Hematopoietic multipotent progenitor cell treated with erythropoietin and hydrocortisone succinate and interleukin-3 and kit ligand, for 8 days (in vitro differentiated cells): ENCODE measurements around the gene NHSL2.
"Not testable (repeated sequence)": the region's sequence is repeated elsewhere in the genome, so short reads cannot be mapped to it uniquely, and the experiment has no call there.

Experiments
- DNase-seq: peaks from one replicate; pipeline ENCODE4 v3.0.0-alpha.2; 2015

The NHSL2 gene

DNA sequence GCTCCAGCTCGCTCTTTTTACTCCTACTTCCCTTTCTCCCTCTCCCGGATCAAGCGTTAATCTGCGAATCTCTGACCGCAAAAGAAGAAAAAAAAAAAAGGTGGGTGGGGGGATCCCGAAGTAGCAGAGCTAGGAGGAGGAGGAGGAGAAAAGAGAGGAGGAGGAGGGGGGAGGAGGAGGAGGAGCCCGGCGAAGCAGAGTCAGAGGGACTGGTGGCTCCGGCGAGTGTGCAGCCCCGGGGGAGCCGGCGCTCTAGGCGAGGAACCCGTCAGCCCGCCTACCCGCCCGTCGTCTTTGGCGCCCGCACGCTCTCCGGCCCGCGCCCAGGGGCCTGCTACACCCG lies at the start of gene NHSL2:
Gene NHSL2, plus strand, starts transcription at position 203 of the 343 bp plus-strand sequence.
- no peak for DNase-seq

DNA sequence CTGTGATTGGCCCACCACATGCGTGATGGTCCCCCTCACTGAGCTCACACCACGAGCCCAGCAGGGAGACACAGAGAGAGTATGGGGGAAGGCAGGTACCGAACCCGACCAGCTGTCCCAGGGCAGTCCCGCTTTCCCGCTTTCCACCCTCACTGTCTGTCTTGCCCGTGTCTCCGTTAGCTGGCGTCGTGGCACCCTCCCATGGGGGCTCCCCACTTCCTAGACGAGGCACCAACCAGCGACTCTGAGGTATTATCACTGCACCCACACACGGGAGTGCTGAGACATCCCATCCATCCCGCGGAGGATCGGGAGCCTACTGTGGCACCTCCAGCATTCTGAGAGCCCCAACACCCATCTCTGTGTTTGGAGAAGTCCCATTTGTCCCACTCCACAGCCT lies 43.0 kb upstream of the NHSL2 start:
- no peak for DNase-seq

- DNase-seq = not testable (repeated sequence)
Measured at GRCh38 chrX:71869566-71869965, 41.1 kb upstream of the NHSL2 start.

DNA sequence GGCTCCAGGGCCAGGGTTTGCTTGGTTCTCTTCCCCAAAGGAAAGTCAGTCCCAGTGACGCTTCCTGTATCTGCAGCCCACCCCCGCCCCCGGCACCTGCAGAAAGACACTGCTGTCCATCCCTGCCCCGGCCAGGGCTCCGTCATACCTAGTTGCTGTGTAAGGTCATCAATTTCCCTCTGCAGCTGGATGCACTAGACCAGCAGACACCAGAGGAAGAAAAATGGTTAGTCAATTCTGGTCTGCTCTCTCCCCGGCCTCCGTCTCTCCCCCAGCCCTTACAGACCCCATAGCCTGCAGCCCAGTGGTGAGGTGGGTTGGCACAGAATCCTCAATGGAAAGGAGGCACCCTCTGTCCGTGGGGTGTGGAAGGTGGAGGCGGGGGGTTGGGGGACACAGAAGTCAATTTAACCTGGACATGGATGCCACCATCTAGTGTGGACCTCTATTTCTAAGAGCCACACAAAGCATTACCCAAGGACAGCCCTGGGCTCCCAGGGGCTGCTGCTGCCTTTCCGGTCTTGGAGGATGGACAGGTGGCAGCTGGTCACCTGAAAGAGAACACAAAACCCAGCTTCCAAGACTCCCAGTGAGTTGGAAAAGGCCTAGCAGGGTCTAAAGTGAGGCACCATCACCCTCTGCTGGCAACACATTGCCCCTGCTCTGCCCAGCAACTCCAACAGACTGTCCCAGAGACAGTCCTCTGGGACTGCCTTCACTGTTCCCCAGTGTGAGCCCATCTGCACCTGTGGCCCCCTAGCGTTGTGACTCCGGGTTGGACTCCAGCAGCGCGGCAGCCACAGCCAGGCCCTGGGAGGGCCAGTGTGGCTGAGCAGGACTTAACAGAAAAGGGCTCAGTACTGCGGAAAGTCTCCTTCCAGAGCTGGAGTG lies 40.2 kb upstream of the NHSL2 start:
- DNase-seq = peak; percentile 50

DNA sequence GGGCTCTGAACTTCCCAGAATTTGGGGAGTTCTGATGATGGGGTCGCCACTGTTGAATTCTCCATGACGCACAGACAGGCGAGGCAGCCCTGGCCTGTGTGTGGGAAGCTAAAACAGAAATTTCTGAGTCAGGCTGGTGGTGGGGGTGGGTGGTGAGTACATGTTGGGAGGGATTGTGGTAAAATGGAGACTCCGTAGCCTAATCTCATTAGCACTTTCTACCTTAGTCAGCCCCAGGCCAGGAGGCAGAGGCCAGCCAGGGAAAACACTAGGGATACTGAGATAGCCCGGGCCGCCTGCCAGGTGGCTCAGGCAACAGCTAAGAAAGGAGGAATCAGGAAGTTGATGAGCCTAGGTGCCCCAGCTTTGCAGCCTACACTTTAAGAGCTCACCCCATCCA lies 39.3 kb upstream of the NHSL2 start:
- no peak for DNase-seq

- DNase-seq = no peak
Measured at GRCh38 chrX:71872542-71873458, 37.8 kb upstream of the NHSL2 start.

DNA sequence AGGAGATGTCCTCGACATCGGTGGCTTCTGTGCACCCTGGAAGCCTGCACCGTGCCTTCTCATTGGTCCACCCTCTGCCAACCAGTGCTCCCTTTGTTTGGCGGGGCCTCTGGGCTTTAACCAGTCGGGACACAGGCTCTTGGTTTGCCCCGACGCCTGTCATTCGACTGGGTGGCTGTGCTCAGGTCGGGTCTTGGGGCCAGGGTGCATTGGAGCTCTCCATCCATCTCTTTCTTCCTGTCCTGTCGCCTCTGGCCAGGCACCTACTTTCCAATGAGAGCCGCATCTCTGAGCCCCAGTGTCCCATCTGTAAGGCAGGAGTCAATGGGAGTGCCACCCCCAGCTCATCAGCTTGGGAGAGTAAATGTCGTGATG lies 37.2 kb upstream of the NHSL2 start:
- DNase-seq = no peak

- DNase-seq = not testable (repeated sequence)
Measured at GRCh38 chrX:71876841-71877240, 33.8 kb upstream of the NHSL2 start.

DNA sequence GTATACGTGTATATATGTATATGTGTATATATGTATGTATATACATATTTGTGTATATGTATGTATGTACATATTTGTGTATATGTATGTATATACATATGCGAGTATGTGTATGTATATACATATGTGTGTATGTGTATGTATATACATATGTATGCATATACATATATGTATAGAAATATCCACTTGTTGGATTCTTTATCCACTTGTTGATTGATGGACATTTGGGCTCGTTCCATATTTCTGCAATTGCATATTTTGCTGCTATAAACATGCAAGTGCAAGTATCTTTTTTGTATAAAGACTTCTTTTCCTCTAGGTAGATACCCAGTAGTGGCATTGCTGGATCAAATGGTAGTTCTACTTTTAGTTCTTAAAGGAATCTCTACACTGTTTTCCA lies 25.5 kb upstream of the NHSL2 start:
- DNase-seq = no peak

GRCh38 chrX:71895607-71896006 lies 15.0 kb upstream of the NHSL2 start:
- no peak for DNase-seq

DNA sequence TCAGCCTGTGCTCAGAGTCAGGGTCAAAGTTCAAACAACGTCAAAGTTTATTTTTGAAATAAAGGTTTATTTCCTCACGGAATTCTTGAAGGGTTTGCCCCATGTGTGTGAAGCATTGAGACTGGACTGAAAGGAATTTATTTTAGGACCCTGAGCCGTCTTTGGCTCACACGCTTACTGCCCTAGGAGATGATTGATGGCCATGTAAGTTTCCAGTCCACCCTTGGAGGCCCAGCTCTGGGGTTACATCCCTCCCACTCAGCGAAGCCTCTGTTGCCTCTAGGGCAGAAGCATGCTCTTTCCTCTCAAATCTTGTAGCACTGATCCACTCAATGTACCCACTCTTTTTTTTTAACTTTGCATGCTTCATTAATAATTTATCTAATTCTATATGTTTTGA lies 4.5 kb upstream of the NHSL2 start:
- DNase-seq = no peak

DNA sequence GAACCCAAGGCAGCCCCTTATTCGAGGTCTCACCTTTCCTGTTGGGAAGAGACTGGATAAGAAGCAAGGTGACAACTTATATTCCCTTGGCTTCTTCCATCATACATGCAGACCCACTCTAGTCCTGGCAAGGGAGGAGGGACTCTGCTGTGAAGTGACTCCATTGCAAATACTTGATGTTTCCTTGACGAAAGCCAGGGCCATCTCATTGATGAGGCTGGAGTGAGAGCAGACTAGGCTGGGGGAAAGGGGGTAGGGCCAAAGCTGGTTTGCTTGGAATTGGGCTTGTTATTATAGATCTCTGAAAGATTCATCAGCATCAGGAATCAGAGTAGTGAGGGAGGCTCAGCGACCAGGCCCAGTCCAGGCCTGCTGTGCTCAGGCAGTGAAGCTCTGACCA lies 2.3 kb upstream of the NHSL2 start:
- DNase-seq = no peak

- DNase-seq = no peak
Measured at GRCh38 chrX:71909956-71910355, 689 bp upstream of the NHSL2 start.

DNA sequence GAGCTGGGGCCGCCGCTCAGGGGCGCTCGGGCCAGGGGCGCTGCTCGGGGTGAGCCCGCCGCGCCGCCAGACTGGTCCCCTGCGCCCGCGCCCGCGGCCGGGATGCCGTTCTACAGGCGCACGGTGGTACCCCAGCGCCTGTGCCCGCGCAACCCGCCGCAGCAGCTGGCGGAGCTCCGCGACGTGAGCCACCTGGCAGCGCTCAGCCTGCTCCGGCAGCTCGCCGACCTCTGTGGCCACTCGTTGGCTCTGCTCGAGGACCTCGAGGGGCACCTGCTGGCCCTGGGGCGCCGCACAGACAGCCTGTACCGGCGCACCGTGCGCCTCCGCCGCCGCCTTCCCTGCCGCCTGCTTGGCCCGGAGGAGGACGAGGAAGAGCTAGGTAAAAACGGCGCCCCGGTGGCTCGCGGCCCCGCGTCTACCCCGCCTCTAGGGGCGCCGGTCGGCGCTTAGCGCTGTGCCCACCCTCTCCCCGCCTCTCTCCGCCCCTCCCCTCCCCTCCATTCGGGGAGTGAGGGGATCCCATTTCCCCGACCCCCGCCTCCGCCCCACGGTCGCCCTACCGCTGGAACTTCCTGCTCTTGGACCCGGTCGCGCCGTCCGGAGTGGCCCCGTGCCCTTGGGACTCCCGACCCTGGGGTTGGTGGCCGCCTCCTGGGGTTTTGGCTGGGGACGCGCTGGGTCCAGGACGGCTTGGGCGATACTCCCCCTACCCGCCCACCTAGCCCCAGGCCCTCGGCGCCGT lies 513 bp downstream of the NHSL2 start:
- no peak for DNase-seq

GRCh38 chrX:71911731-71912050 lies 1.0 kb downstream of the NHSL2 start:
- DNase-seq = no peak

GRCh38 chrX:71912156-71912555 lies 1.5 kb downstream of the NHSL2 start:
- no peak for DNase-seq

- no peak for DNase-seq
Measured at GRCh38 chrX:71913156-71913950, 2.7 kb downstream of the NHSL2 start.

DNA sequence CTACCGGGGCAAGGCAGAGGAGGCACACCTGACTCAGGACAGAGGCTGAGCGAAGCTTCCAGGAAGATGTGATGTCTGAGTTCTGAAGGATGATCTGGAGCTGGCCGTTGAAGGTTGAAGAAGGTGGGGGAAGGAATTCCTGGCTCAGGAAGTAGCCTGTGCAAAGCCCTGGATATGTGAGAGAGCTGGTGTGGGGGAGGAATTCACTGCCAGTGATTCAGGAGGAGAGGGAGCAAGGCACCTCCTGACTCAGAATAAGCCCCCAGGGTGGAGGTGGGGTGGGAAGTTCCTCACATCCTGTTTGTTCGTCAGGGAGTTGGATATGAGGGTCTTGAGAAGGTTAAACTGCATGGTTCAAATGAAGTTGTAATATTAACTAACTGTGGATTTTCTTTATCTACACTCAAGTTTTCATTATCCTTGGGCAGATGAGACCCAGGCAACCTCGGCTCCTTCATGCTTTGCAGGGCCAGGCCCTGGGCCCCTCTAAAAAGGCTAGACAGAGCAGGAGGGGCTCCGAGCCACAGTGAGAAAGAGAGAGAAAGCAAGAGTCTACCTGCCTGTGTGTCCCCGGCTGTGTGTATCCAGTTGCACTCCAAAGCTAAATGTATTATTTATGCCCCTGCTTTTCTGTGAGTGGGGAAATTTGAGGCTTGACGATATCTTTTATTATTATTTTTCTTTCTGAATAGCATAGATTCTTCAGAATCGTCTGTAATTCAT lies 7.1 kb downstream of the NHSL2 start:
- no peak for DNase-seq

DNA sequence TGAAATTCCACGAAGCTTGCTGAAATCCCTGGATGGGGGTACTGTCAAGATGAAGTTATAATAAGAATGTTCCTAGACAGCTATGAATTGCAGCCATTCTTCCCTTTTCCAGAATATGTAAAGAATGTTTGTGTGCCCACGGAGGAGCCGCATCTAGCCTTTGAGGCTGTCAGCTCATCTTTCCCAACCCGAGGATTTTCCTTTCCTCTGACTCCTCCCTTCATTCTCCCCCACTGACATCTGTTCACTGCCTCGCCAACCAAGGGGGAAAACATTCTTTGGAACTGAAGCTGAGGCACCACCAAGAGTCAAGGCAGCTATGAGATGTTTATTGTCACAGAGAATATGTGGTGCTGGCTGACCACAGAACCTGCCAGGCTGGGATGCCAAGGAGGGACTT lies 8.8 kb downstream of the NHSL2 start:
- DNase-seq = no peak

GRCh38 chrX:71919886-71920285 lies 9.2 kb downstream of the NHSL2 start:
- DNase-seq = no peak

GRCh38 chrX:71922686-71923085 lies 12.0 kb downstream of the NHSL2 start:
- no peak for DNase-seq

- DNase-seq = no peak
Measured at GRCh38 chrX:71923516-71923915, 12.9 kb downstream of the NHSL2 start.
